Loucy (cell line): Measurements from ENCODE around the gene EIPR1.

Experiments used
- H2AFZ ChIP-seq: fragments of 200-600 bp; sonication (generic); 2 replicates; pipeline ENCODE4 v1.6.0; 2016; ENCODE audit warnings: antibody characterized with exemption, mild to moderate bottlenecking, low read length, moderate library complexity
- H3F3A ChIP-seq: fragments of 200-600 bp; 2 replicates; pipeline ENCODE4 v1.6.0; 2016; ENCODE audit warnings: antibody characterized with exemption, low read depth, mild to moderate bottlenecking
- H3K27me3 ChIP-seq: fragments of 200-600 bp; sonication (generic); 2 replicates; pipeline ENCODE4 v1.6.1; 2014; ENCODE audit warnings: low read length, mild to moderate bottlenecking; ENCODE audit not compliant: insufficient read depth, poor library complexity, severe bottlenecking
- H3K36me3 ChIP-seq: fragments of 200-600 bp; sonication (generic); 2 replicates; pipeline ENCODE4 v1.6.1; 2016; ENCODE audit warnings: low read length; ENCODE audit not compliant: insufficient read depth
- H3K4me1 ChIP-seq: fragments of 200-600 bp; sonication (generic); 2 replicates; pipeline ENCODE4 v1.5.1; 2014; ENCODE audit warnings: low read length, mild to moderate bottlenecking; ENCODE audit not compliant: insufficient read depth, poor library complexity, severe bottlenecking
- H3K4me2 ChIP-seq: fragments of 200-600 bp; sonication (generic); 2 replicates; pipeline ENCODE4 v1.6.0; 2014; ENCODE audit warnings: antibody characterized with exemption, low read length, low read depth, mild to moderate bottlenecking; ENCODE audit not compliant: poor library complexity, severe bottlenecking
- H3K4me3 ChIP-seq: fragments of 200-600 bp; sonication (generic); 2 replicates; pipeline ENCODE4 v1.5.1; 2014; ENCODE audit warnings: low read length, mild to moderate bottlenecking, mixed read lengths; ENCODE audit not compliant: poor library complexity, severe bottlenecking
- H3K79me2 ChIP-seq: fragments of 200-600 bp; sonication (generic); 2 replicates; pipeline ENCODE4 v1.6.1; 2014; ENCODE audit warnings: low read length; ENCODE audit not compliant: insufficient read depth
- H3K9ac ChIP-seq: fragments of 200-600 bp; sonication (generic); 2 replicates; pipeline ENCODE4 v1.6.0; 2014; ENCODE audit warnings: mild to moderate bottlenecking, low read depth, low read length, moderate library complexity; ENCODE audit not compliant: poor library complexity, severe bottlenecking
- H3K9me2 ChIP-seq: fragments of 200-600 bp; sonication (generic); replicated peaks from 2 replicates; pipeline ENCODE4 v1.6.1; 2016; ENCODE audit warnings: low read depth, low read length, mixed read lengths
- H3K9me3 ChIP-seq: fragments of 200-600 bp; sonication (generic); 2 replicates; pipeline ENCODE4 v1.6.1; 2014; ENCODE audit warnings: mild to moderate bottlenecking, antibody characterized with exemption, low read length, low read depth; ENCODE audit not compliant: insufficient read depth
- H4K20me1 ChIP-seq: fragments of 200-600 bp; sonication (generic); 2 replicates; pipeline ENCODE4 v1.6.0; 2014; ENCODE audit warnings: antibody characterized with exemption, low read length, mild to moderate bottlenecking; ENCODE audit not compliant: insufficient read depth, poor library complexity, severe bottlenecking
- CTCF ChIP-seq: fragments of 200-600 bp; sonication (generic); conservative IDR thresholded peaks from 2 replicates; pipeline ENCODE4 v1.5.1; 2014; ENCODE audit warnings: mild to moderate bottlenecking, antibody characterized with exemption, low read length
- EZH2phosphoT487 ChIP-seq: fragments of 200-600 bp; IDR thresholded peaks from 2 replicates; pipeline ENCODE4 v1.6.1; 2018; ENCODE audit warnings: antibody characterized with exemption, mild to moderate bottlenecking, moderate library complexity, borderline replicate concordance

EIPR1 gene

GRCh38 chr2:3303583-3304406 lies 73.8 kb downstream of the EIPR1 start:
- peaks cover 8% of the 10 kb centered on the region; the same call in 1 of the 2 replicates for H3K79me2 ChIP-seq
- H4K20me1 ChIP-seq, result no peaks in the 10 kb centered on the region
- peak overlapping the region; percentile 27 for H3K4me2 ChIP-seq
- H3F3A ChIP-seq, result no peaks in the 10 kb centered on the region
- H3K4me1 ChIP-seq, result no peaks in the 10 kb centered on the region
- no peak overlapping the region for H2AFZ ChIP-seq
- H3K27me3 ChIP-seq, result no peaks in the 10 kb centered on the region
- peak overlapping the region; percentile 17 for H3K9ac ChIP-seq
- no peaks in the 10 kb centered on the region for H3K9me2 ChIP-seq
- H3K36me3 ChIP-seq, result peaks cover 12% of the 10 kb centered on the region; the same call in 1 of the 2 replicates
- peak overlapping the region; percentile 55 for H3K4me3 ChIP-seq
- TF ChIP-seq EZH2phosphoT487, result no peak
- TF ChIP-seq CTCF, result peak; percentile 74
- no peaks in the 10 kb centered on the region for H3K9me3 ChIP-seq

- no peak overlapping the region for H2AFZ ChIP-seq
- no peaks in the 10 kb centered on the region for H4K20me1 ChIP-seq
- H3K36me3 ChIP-seq, result peaks cover 17% of the 10 kb centered on the region; the same call in 1 of the 2 replicates
- peak overlapping the region; percentile 55 for H3K4me3 ChIP-seq
- no peaks in the 10 kb centered on the region for H3K9me3 ChIP-seq
- peaks cover 5% of the 10 kb centered on the region; the same call in 1 of the 2 replicates for H3K79me2 ChIP-seq
- TF ChIP-seq CTCF, result no peak
- no peak for TF ChIP-seq EZH2phosphoT487
- H3F3A ChIP-seq, result no peaks in the 10 kb centered on the region
- no peaks in the 10 kb centered on the region for H3K9me2 ChIP-seq
- peak overlapping the region; percentile 17 for H3K9ac ChIP-seq
- no peaks in the 10 kb centered on the region for H3K4me1 ChIP-seq
- no peaks in the 10 kb centered on the region for H3K27me3 ChIP-seq
- H3K4me2 ChIP-seq, result peak overlapping the region; percentile 27
These were observed 74.7 kb downstream of the EIPR1 start for GRCh38 chr2:3302751-3303582.

GRCh38 chr2:3302421-3302750 lies 75.2 kb downstream of the EIPR1 start:
- TF ChIP-seq CTCF (no peak), EZH2phosphoT487 (no peak)
- Histone ChIP-seq H3K27me3 (no peaks in the 10 kb centered on the region), H2AFZ (no peak overlapping the region), H3F3A (no peaks in the 10 kb centered on the region), H3K9me2 (no peaks in the 10 kb centered on the region), H3K4me3 (no peak overlapping the region), H3K79me2 (0 out of 2 replicates have a peak, but pooled peaks cover 2% of the 10 kb centered on the region), H3K4me1 (no peaks in the 10 kb centered on the region), H3K9me3 (no peaks in the 10 kb centered on the region), H3K36me3 (peaks cover 20% of the 10 kb centered on the region; the same call in 1 of the 2 replicates), H4K20me1 (no peaks in the 10 kb centered on the region), H3K4me2 (no peak overlapping the region), H3K9ac (no peak overlapping the region)
